ENCODE results near the gene PKP4.

- TF ChIP-seq FOXK2 (IDR thresholded peaks at IDR 0.05), result no peak
- TF ChIP-seq SP1 (IDR thresholded peaks at IDR 0.05), result no peak
- no peak for TF ChIP-seq SUZ12 (IDR thresholded peaks at IDR 0.05)
- no peak for TF ChIP-seq TARDBP (IDR thresholded peaks at IDR 0.05)
- no peak for TF ChIP-seq PKNOX1 (IDR thresholded peaks at IDR 0.05)
- TF ChIP-seq L3MBTL2 (conservative IDR thresholded peaks at IDR 0.05), result no peak
- TF ChIP-seq ELF4 (IDR thresholded peaks at IDR 0.05), result no peak
- TF ChIP-seq ZNF384 (IDR thresholded peaks at IDR 0.05), result no peak
- TF ChIP-seq FOXM1 (IDR thresholded peaks at IDR 0.05; ENCODE audit: borderline replicate concordance), result no peak
Observed at GRCh38 chr2:158667586-158667985, 210.8 kb downstream of the PKP4 start.
